ENCODE results near the gene MATK. TPM values are rescaled to one million over a fixed set of nuclear protein-coding genes. Genes with fewer than 3 reads are reported as not detected.
A peak's percentile ranks its signal among the peaks of the same experiment; 100 is the strongest.
"Not testable (repeated sequence)": the region's sequence is repeated elsewhere in the genome, so short reads cannot be mapped to it uniquely, and the experiment has no call there.

MATK gene
- total RNA-seq, 2 donors from 2014 or later = 0.92 to 1.4 TPM

DNA sequence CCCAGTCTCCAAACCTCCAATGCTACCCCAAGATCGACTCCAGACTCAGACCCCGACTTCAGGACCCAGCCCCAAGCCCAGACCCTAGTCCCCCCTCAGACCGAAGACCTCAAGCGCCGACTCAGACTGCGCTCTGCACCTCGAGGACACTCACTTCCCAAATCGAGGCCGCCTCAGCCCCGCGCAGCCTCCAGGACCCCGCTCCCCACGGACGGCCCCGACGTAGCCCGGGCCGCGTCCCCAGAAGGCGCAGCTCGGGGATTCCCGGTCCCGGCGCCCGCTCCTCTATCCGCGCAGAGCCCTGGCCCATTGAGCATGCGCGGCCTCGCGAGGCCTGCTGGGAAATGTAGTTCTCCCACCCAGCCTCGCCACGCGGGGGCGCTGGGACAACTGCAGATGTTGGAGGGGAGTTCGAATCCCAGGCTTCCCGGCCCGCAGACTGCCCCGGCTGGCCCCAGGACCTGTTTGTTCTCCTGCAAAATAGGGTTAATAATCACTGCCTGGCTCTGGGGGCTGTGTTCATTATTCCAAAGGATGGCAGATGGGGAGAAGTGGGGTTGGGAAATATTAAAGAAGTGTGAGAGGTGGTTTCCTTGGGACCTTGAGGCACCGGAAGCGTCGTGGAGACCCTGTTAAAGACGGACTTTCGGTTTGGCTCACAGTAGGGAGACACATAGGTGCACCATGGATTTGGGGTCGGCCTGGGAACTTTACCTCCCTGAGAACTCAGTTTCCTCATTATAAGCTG is 24.6 kb downstream of the MATK start, which contains the start of gene APBA3:
APBA3 (minus strand) TSS at position 311 of the 748 bp plus-strand sequence. CDS start 1,428 bp downstream, outside the sequence.
- ATAC-seq (peak; percentile 60 to 62), DNase-seq (peak; percentile 94)
- intact Hi-C loops (cut with DNase I) = loop anchor here in 1 of 2 donors (10.0 kb wide), 1 partner anchor 203 kb away; no protein-coding TSS in a partner anchor

DNA sequence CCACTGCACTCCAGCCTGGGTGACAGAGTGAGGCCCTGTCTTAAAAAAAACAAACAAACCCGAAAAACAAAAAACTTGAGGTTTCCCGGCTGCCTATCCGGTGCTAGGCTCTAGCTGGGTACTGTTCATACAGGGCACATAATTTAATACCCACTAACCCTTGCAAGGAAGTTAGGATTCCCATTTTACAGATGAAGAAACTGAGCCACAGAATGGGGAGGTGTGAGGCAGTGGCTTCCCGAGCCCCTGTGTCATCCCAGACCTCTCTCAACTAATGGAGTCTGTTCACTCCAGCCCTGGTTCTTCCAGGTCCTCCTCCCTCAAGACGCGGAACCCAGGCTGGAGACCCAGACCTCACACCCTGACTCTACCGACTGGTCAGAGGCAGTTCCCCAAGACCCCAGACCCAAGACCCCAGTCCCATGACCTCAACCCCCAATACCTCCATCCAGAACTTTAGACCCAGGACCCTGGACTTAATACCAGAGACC is 25.3 kb downstream of the MATK start:
- no peak for ATAC-seq
- DNase-seq = no peak
- intact Hi-C loops (cut with DNase I) = loop anchor here in 1 of 2 donors (10.0 kb wide), 1 partner anchor 204 kb away; no protein-coding TSS in a partner anchor

DNA sequence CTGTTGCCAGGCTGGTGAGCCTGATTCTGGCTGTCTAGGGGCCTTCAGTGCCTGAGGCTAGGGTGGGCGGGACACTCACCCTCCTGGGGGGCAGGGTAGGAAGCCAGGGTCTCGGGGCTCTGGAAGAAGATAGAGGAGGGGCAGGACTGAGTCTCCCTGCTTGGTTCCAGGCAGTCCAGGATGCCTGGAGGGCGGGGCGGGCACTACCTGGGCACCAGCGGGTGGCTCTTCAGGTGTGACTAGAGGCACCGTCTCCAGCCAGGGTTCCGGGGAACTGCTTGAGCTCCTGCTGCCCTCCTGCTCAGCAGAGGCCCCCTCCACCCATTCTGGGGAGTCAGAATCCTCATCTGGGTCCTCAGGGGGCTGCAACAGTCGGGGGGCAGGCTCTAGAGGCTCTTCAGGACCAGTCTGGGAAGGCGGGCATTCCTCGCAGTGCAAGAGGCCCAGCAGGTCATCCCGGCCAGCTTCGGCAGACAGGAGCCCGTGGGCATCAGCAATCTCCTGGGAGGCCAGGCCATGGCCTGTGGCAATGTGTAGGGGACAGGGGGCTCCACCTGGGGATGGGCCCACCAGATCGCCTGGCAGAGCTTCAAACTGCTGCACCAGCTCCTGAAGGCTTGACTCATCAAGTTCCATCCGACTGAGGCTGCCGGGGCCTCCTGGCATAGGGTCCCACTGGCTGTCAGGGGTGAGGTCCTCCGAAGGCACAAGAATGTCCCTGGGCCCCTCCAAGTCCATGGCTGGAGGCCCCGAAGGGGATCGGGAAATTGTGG is 26.5 kb downstream of the MATK start:
- DNase-seq (no peak), ATAC-seq (no peak)
- intact Hi-C loops (cut with DNase I) = loop anchor here in 1 of 2 donors (10.0 kb wide), 1 partner anchor 205 kb away; no protein-coding TSS in a partner anchor

DNA sequence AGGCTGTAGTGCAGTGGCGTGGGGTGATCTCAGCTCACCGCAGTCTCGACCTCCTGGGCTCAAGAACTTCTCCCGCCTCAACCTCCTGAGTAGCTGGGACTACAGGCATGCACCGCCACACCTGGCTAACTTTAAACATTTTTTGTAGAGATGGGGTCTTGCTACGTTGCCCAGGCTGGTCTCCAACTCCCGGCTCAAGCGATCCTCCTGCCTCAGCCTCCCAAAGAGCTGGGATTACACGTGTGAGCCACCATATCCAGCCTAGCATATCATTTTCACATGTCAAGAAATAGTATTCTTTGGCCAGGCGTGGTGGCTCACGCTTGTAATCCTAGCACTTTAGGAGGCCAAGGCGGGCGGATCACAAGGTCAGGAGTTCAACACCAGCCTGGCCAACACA is 27.9 kb downstream of the MATK start:
- DNase-seq; intact Hi-C loops (cut with DNase I); ATAC-seq: not testable (repeated sequence)

DNA sequence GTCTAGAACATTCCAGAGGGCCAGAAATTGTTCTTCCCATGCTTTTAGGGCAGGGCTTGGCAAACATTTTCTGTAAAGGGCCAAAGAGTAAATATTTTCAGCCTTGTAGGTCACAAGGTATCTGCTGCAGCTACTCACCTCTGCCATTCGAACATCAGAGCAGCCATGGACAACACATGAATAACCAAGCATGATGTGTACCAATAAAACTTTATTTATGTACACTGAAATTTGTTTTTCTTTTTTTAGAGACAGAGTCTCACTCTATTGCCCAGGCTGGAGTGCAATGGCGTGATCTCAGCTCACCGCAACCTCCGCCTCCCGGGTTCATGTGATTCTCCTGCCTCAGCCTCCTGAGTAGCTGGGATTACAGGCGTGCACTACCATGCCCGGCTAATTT is 28.5 kb downstream of the MATK start:
- ATAC-seq; intact Hi-C loops (cut with DNase I); DNase-seq: not testable (repeated sequence)

DNA sequence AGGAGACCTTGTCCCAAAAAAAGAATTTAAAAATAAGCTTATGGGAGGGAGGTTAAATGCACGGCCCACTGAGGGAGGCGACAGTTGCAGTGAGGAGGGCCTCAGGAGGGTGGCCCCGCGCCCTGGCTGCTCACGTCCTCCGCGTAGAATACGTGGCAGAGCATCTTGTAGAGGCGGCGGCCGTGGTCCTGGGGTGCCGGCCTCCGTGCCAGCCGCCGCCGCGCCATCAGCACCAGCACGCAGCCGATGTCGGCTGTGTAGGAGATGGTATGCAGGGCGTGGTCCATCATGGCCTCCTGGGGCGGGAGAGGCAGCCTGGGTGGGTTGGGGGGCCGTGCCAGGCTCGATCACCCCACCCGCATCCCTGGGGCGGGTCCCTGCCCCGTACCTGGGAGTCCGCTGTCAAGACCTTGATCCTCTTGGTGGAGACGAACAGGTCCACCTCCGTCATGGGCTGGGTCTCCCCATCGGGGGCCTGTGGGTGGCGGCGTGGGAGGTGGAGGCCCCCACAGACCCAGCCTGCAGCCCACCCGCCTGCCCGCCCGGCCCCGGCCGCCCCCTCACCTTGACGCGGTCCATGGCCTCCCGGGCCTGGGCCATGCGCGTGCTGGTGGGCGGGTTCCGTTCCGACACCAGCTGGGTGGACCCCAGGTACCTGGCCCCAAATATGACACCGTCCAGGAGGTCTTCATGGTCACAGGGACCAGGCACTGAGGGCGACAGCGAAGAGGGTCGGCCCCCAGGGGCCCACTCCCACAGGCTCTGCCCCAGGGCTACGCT is 32.4 kb downstream of the MATK start:
- intact Hi-C loops (cut with DNase I) = no loop called here
- DNase-seq = no peak

DNA sequence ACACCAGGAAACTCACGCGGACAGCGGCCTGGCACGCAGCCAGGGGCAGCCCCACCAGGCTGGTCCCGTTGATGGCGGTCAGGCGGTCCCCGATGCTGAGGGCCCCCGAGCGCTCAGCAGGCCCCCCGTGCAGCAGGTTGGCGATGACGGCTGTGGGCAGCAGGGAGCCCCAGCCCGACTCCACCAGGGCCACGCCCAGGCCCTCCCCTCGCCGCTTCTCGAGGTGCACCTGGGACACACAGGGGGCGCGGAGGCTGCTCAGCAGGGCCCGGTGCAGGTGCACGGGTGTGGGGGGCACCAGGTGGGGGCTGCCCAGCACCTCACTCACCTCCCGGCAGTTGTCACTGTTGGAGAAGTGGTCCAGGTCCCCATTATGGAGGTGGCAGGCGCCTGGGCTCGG is 33.7 kb downstream of the MATK start:
- intact Hi-C loops (cut with DNase I) = no loop called here
- ATAC-seq = no peak
- no peak for DNase-seq

More for the DNA sequence above, 32.4 kb downstream of the MATK start:
- ATAC-seq = no peak

DNA sequence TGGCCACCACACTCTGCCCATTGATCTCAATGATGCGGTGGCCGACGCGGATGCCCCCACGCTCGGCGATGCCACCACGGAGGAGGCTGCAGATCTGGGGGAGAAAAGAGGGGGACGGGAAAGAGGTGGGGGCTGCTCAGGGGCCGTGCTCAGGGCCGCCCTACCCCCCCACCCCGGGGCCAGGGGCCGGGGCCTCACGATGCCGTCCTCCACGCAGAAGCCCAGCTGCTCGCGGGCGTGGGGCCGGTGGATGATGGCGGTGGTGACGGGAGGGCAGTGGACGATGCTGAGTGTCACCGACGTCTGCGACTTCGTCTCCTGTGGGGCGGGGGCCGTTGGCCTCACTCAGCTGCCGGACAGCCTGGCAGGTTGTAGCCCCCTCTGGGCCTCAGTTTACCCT is 34.9 kb downstream of the MATK start:
- ATAC-seq (no peak), DNase-seq (no peak)
- intact Hi-C loops (cut with DNase I) = no loop called here

DNA sequence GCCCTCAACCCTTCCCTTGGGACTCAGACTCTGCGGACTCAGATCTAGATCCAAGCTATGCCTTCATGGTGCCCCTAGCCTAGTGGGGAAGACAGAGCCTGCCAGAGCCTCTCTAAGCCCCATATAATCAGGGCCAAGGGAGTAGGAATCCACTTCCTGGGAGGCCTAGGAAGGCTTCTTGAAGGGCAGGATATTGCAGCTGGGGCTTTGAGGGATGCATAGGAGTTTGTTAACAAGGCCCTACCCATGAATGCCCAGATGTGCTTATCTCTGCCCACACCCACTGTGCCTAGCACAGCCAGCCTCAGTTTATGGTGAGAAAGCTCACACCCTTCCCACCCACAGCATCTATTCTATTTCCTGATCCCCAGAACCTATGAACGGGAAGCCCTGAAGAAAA is 36.0 kb downstream of the MATK start:
- intact Hi-C loops (cut with DNase I) = no loop called here
- DNase-seq (no peak), ATAC-seq (no peak)

DNA sequence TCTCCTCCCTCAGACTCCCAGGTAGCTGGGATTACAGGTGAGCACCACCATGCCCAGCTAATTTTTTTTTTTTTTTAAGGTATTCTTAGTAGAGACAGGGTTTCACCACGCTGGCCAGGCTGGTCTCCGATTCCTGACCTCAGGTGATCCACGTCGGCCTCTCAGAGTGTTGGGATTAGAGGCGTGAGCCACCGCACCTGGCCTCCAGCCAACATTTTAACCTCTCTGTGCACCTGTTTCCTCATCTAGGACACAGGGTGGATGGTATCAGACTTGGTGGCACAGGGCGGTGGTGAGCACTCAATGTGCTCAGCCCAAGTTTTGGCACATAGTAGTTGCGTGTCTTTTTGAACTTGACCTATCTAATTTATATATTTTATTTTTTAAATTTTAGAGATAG is 37.2 kb downstream of the MATK start:
- ATAC-seq (no peak), DNase-seq (no peak)
- intact Hi-C loops (cut with DNase I) = no loop called here

DNA sequence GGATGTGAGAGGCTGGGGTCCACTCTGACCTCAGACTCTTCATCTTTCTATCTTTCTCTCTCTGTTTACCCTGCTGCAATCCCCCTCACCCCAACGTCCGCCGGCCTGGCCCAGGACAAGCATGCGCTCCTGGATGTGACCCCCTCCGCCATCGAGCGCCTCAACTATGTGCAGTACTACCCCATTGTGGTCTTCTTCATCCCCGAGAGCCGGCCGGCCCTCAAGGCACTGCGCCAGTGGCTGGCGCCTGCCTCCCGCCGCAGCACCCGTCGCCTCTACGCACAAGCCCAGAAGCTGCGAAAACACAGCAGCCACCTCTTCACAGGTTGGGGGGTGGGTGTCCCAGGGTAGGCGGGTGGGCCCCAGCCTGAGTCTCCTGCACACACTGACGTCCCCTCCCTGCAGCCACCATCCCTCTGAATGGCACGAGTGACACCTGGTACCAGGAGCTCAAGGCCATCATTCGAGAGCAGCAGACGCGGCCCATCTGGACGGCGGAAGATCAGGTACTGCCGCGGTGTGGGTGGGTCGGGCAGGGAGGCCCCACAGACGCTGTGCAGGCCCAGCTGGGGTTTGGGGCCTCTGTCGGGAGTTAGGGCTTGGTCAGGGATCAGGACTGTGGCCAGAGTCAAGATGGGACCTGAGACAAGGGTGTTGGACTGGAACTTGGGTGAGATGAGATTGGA is 39.7 kb downstream of the MATK start:
- ATAC-seq (no peak), DNase-seq (no peak)
- intact Hi-C loops (cut with DNase I) = no loop called here

DNA sequence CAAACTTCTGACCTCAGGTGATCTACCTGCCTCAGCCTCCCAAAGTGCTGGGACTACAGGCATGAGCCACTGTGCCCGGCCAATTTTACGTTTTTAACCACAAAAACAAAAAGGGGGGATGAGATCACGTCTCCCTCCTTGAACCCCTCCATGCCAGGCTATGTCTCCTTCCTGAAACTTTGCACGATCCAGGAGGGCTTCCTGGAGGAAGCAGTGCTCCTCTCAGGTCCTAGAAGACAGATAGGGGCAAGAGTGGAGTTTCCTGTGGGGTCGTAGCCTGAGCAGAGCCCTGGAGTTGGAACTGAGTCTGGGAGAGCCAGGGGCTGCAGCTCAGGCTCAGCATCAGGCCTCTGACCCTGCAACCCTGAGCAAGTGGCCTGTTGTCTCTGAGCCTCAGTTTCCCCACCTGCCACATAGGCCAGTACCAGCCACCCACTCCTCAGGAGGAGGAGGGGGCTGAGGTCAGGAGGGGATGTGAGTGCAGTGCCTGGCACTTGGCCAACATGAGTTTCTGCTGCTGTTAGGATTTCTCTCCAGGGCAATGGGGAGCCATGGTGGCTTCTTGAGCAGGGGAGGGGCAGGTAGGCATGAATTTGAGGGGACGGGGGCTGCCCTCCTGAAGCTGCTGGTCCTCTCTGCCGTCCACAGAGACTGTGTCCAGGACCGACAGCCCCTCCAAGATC is 40.7 kb downstream of the MATK start:
- no peak for DNase-seq
- intact Hi-C loops (cut with DNase I) = no loop called here
- no peak for ATAC-seq

DNA sequence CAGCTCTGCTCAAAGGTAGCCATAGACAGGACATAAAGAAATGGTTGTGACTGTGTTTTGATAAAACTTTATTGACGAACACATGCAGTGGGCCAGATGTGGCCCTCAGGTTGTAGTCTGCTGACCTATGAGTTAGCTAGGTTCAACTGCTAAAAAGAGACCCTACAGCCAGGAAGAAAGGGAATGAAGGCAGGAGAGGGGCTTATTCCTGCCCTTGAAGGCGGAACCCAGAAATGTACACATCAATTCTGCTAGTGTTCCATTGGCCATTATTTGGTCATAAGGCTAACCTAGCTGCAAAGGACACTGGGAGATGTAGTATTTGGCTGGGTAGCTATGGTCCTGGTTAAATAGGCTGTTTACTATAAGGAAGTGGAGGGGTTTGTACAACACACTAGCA is 42.7 kb downstream of the MATK start:
- ATAC-seq (no peak), DNase-seq (no peak)
- intact Hi-C loops (cut with DNase I) = no loop called here

DNA sequence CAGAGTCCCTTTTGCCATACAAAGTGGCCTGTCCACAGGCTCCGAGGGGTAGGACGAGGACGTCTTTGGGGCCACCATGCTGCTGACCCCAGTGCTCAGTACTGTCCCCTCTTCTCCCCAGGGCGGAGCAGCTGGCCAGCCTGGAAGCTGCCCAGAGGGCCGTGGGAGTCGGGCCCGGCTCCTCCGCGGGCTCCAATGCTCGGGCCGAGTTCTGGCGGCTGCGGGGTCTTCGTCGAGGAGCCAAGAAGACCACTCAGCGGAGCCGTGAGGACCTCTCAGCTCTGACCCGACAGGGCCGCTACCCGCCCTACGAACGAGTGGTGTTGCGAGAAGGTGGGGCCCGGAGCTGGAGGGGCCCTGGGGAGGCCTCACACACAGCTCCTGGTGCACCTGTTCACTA is 45.8 kb downstream of the MATK start:
- intact Hi-C loops (cut with DNase I) = no loop called here
- DNase-seq (no peak), ATAC-seq (no peak)

DNA sequence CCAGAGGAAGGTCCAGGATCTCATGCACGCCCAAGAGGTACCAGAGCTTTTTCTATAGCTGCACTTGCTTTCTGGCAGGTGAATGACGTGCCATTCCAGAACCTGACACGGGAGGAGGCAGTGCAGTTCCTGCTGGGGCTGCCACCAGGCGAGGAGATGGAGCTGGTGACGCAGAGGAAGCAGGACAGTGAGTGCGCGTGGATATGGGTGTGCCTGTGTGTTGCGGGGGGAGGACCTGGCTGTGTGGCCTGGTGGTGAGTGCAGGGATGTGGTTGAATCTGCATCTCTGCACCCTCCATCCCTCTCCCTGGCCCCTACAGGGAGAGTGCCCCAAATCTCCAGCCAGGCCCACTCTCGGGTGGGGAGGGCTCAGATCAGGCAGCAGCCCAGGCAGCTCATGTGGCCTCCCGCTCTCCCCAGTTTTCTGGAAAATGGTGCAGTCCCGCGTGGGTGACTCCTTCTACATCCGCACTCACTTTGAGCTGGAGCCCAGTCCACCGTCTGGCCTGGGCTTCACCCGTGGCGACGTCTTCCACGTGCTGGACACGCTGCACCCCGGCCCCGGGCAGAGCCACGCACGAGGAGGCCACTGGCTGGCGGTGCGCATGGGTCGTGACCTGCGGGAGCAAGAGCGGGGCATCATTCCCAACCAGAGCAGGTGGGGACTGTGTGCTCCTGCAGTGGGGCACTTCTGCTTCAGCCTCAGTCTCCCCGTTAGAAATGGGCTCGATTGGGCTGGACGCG is 47.5 kb downstream of the MATK start:
- no peak for ATAC-seq
- intact Hi-C loops (cut with DNase I) = no loop called here
- DNase-seq = no peak

DNA sequence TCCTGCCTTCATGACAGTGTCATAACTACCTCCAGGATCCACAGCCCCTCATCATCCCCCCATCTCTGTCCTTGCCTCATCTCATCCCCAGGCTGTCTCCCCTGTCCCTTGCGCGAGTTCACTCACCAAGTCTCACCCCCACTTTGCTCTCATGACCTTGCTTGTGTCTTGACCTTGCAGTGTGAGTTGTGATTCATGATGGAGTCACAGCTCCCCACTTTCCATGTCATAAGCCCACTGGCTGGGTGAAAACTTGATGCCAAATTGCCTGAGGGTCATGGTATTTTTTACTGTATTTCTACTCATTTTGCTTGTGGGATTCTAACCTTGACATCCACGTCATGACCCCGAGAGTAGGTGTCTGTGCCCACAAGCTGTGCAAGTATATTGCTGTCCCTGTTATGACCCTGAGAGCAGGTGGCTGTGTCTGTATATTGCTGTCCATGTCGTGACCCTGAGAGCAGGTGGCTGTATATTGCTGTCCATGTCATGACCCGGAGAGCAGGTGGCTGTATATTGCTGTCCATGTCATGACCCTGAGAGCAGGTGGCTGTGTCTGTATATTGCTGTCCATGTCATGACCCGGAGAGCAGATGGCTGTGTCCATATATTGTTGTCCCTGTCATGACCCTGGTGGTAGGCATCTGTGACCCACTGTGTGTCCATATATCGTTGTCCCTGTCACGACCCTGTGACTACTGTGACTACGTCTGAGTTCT is 48.5 kb downstream of the MATK start:
- intact Hi-C loops (cut with DNase I) = no loop called here
- ATAC-seq (no peak), DNase-seq (no peak)

DNA sequence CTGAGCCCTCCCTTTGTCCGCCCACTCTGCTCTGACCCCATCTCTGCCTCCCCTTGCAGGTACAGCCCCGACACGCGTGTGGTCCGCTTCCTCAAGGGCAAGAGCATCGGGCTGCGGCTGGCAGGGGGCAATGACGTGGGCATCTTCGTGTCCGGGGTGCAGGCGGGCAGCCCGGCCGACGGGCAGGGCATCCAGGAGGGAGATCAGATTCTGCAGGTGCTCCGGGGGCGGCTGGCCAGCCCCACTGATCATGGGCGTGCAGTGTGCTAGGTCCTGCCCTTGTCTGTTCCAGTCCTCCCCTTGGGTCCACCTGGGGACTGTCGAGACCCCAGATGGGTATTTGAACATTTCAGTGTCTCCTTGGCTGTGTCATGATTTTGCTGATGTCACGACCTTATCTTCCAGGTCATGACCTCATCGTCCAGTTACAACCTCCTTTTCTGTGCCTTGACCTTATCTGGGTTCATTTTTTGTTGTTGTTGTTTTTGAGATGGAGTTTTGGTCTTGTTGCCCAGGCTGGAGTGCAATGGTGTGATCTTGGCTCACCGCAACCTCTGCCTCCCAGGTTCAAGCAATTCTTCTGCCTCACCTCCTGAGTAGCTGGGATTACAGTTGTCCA is 50.0 kb downstream of the MATK start:
- no peak for ATAC-seq
- intact Hi-C loops (cut with DNase I) = no loop called here

More for the DNA sequence above, 50.0 kb downstream of the MATK start:
- no peak for DNase-seq
